Peyer's patch (tissue), 4 donors: Measurements from ENCODE around the gene OSBPL9. TPM values are rescaled to one million over a fixed set of nuclear protein-coding genes. Genes with fewer than 3 reads are reported as not detected.
A peak's percentile ranks its signal among the peaks of the same experiment; 100 is the strongest.

Source experiments
- DNase-seq, 3 donors: peaks; one replicate each; pipeline ENCODE4 v3.0.0-alpha.2; 2017 to 2019
- H3K27ac ChIP-seq, 4 donors: fragments of 200-600 bp; sonication (generic); one replicate each; pipeline ENCODE4 v1.5.1; 2016 to 2019
- H3K27me3 ChIP-seq, 2 donors: fragments of 200-600 bp; sonication (generic); one replicate each; pipeline ENCODE4 v1.5.1; 2019
- H3K36me3 ChIP-seq, 3 donors: fragments of 200-600 bp; sonication (generic); one replicate each; pipeline ENCODE4 v1.5.1; 2016 to 2019
- H3K4me1 ChIP-seq, 4 donors: fragments of 200-600 bp; sonication (generic); one replicate each; pipeline ENCODE4 v1.5.1; 2016 to 2019
- H3K4me3 ChIP-seq, 4 donors: fragments of 200-600 bp; sonication (generic); 1 replicate in 3 of 4; 2 replicates in 1 of 4; pipeline ENCODE4 v1.5.1; 2016 to 2019; ENCODE audit warnings: mild to moderate bottlenecking in 1 of 4
- H3K9me3 ChIP-seq, 4 donors: fragments of 200-600 bp; sonication (generic); one replicate each; pipeline ENCODE4 v1.5.1; 2016 to 2019; ENCODE audit warnings: mild to moderate bottlenecking in 1 of 4
- CTCF ChIP-seq, 6 experiments: fragments of 450-650 bp in 4 of 6; fragments of 200-600 bp in 2 of 6; sonication (generic) in 1 of 6; IDR thresholded peaks; one replicate each; pipeline ENCODE4 v1.5.1; 2017 to 2019; ENCODE audit warnings: antibody characterized with exemption in 6 of 6, mild to moderate bottlenecking in 3 of 6, moderate library complexity in 1 of 6
- POLR2A ChIP-seq, 2 donors: fragments of 450-650 bp; IDR thresholded peaks; one replicate each; pipeline ENCODE4 v1.5.1; 2017; ENCODE audit warnings: antibody characterized with exemption in 2 of 2, mild to moderate bottlenecking in 2 of 2, moderate library complexity in 2 of 2
- total RNA-seq, 4 donors: library from RNA; depleted of rRNA; stranded (reverse); fragments of >200 nt; gene quantifications; one replicate each; pipeline ENCODE4 v1.1.0, GENCODE V29; 2016

The OSBPL9 gene
- total RNA-seq, 4 donors from 2014 or later = 54.1 to 597 (median 69.8) TPM

- TF ChIP-seq CTCF (IDR thresholded peaks at IDR 0.05) (no peak), POLR2A (IDR thresholded peaks at IDR 0.05) (no peak)
- H3K27me3 ChIP-seq = no peaks in the 10 kb centered on the region
- no peaks in the 10 kb centered on the region for H3K36me3 ChIP-seq
- DNase-seq = no peak
- H3K27ac ChIP-seq = no peak overlapping the region
- no peaks in the 10 kb centered on the region for H3K9me3 ChIP-seq
- H3K4me1 ChIP-seq = peaks cover 0 to 11% (median 0%) of the 10 kb centered on the region in 4 donors
- H3K4me3 ChIP-seq = no peak overlapping the region
Observed at GRCh38 chr1:51630393-51630792, 13.5 kb downstream of the OSBPL9 start.

GRCh38 chr1:51630922-51631321 is 14.0 kb downstream of the OSBPL9 start:
- H3K27ac ChIP-seq = no peak overlapping the region
- DNase-seq = no peak
- H3K4me3 ChIP-seq = no peak overlapping the region
- no peaks in the 10 kb centered on the region for H3K9me3 ChIP-seq
- H3K36me3 ChIP-seq = no peaks in the 10 kb centered on the region
- TF ChIP-seq POLR2A (IDR thresholded peaks at IDR 0.05) = no peak
- no peak for TF ChIP-seq CTCF (IDR thresholded peaks at IDR 0.05)
- no peaks in the 10 kb centered on the region for H3K27me3 ChIP-seq
- peaks cover 0 to 14% (median 0%) of the 10 kb centered on the region in 4 donors for H3K4me1 ChIP-seq

- Histone ChIP-seq H3K27ac (no peak overlapping the region), H3K27me3 (no peaks in the 10 kb centered on the region), H3K4me3 (no peak overlapping the region), H3K9me3 (no peaks in the 10 kb centered on the region), H3K36me3 (no peaks in the 10 kb centered on the region), H3K4me1 (peaks cover 0 to 14% (median 0%) of the 10 kb centered on the region in 4 donors)
- DNase-seq = no peak
- TF ChIP-seq POLR2A (IDR thresholded peaks at IDR 0.05) (no peak), CTCF (IDR thresholded peaks at IDR 0.05) (no peak)
Observed at GRCh38 chr1:51631747-51632146, 14.9 kb downstream of the OSBPL9 start.

- Histone ChIP-seq H3K27me3 (no peaks in the 10 kb centered on the region), H3K4me3 (no peak overlapping the region), H3K9me3 (no peaks in the 10 kb centered on the region), H3K36me3 (no peaks in the 10 kb centered on the region), H3K27ac (peak overlapping the region in 1 of 4 donors; percentile 37), H3K4me1 (peaks cover 0 to 14% (median 0%) of the 10 kb centered on the region in 4 donors)
- DNase-seq = no peak
- no peak for TF ChIP-seq CTCF (IDR thresholded peaks at IDR 0.05)
- TF ChIP-seq POLR2A (IDR thresholded peaks at IDR 0.05) = no peak
Observed at GRCh38 chr1:51634618-51635017, 17.7 kb downstream of the OSBPL9 start.

GRCh38 chr1:51635615-51636014 is 18.7 kb downstream of the OSBPL9 start:
- Histone ChIP-seq H3K36me3 (no peaks in the 10 kb centered on the region), H3K4me1 (peaks cover 0 to 14% (median 0%) of the 10 kb centered on the region in 4 donors), H3K27ac (peak overlapping the region in 1 of 4 donors; percentile 37), H3K4me3 (no peak overlapping the region), H3K27me3 (no peaks in the 10 kb centered on the region), H3K9me3 (no peaks in the 10 kb centered on the region)
- TF ChIP-seq POLR2A (IDR thresholded peaks at IDR 0.05) = no peak
- no peak for TF ChIP-seq CTCF (IDR thresholded peaks at IDR 0.05)
- no peak for DNase-seq

GRCh38 chr1:51636191-51636590 is 19.3 kb downstream of the OSBPL9 start:
- Histone ChIP-seq H3K36me3 (no peaks in the 10 kb centered on the region), H3K27me3 (no peaks in the 10 kb centered on the region), H3K27ac (peak overlapping the region in 1 of 4 donors; percentile 74), H3K4me1 (peaks cover 0 to 14% (median 0%) of the 10 kb centered on the region in 4 donors), H3K4me3 (no peak overlapping the region), H3K9me3 (no peaks in the 10 kb centered on the region)
- no peak for DNase-seq
- TF ChIP-seq CTCF (IDR thresholded peaks at IDR 0.05) = no peak
- no peak for TF ChIP-seq POLR2A (IDR thresholded peaks at IDR 0.05)
